NCI-H146 (cell line): ENCODE data around the gene PCBP3.
"Not testable (repeated sequence)": the region's sequence is repeated elsewhere in the genome, so short reads cannot be mapped to it uniquely, and the experiment has no call there.

Experiments
- DNase-seq: peaks from one replicate; lab custom pipeline; 2025; lab: John Stamatoyannopoulos, UW

Gene PCBP3

GRCh38 chr21:45613881-45614280 is 29.6 kb upstream of the PCBP3 start:
- DNase-seq: no peak

GRCh38 chr21:45615145-45615711 is 28.3 kb upstream of the PCBP3 start:
- no peak for DNase-seq

- no peak for DNase-seq
Measured at GRCh38 chr21:45617021-45617921, 26.3 kb upstream of the PCBP3 start.

- no peak for DNase-seq
Measured at GRCh38 chr21:45618287-45618686, 25.2 kb upstream of the PCBP3 start.

- no peak for DNase-seq
Measured at GRCh38 chr21:45618846-45619485, 24.6 kb upstream of the PCBP3 start.

GRCh38 chr21:45620201-45620923 is 23.2 kb upstream of the PCBP3 start:
- DNase-seq: no peak

- DNase-seq: not testable (repeated sequence)
Measured at GRCh38 chr21:45621435-45622331, 21.8 kb upstream of the PCBP3 start.

- DNase-seq: no peak
Measured at GRCh38 chr21:45622416-45623097, 21.0 kb upstream of the PCBP3 start.

- DNase-seq: no peak
Measured at GRCh38 chr21:45623436-45623835, 20.1 kb upstream of the PCBP3 start.

GRCh38 chr21:45626127-45626526 is 17.4 kb upstream of the PCBP3 start:
- DNase-seq: not testable (repeated sequence)

GRCh38 chr21:45629046-45629981 is 14.2 kb upstream of the PCBP3 start:
- no peak for DNase-seq

- DNase-seq: no peak
Measured at GRCh38 chr21:45630066-45630694, 13.3 kb upstream of the PCBP3 start.

GRCh38 chr21:45630876-45631275 is 12.6 kb upstream of the PCBP3 start:
- DNase-seq: no peak

GRCh38 chr21:45631540-45631939 is 12.0 kb upstream of the PCBP3 start:
- DNase-seq: no peak

GRCh38 chr21:45632160-45632559 is 11.4 kb upstream of the PCBP3 start:
- DNase-seq: no peak

GRCh38 chr21:45632637-45633251 is 10.8 kb upstream of the PCBP3 start:
- DNase-seq: no peak

GRCh38 chr21:45634511-45635183 is 8.9 kb upstream of the PCBP3 start:
- no peak for DNase-seq
